Measurements from ENCODE around the gene ERC2. TPM values are rescaled to one million over a fixed set of nuclear protein-coding genes. Genes with fewer than 3 reads are reported as not detected.

Gene ERC2
- polyA plus RNA-seq, 1 donor: 1.6 TPM

GRCh38 chr3:55779543-55779942, 688.7 kb downstream of the ERC2 start:
- DNase-seq: no peak

GRCh38 chr3:55775366-55776154, 692.7 kb downstream of the ERC2 start:
- DNase-seq: no peak

GRCh38 chr3:55774856-55775255, 693.4 kb downstream of the ERC2 start:
- DNase-seq: no peak

- no peak for DNase-seq
Measured at GRCh38 chr3:55771503-55771902, 696.8 kb downstream of the ERC2 start.

GRCh38 chr3:55770077-55770476, 698.2 kb downstream of the ERC2 start:
- DNase-seq: no peak

GRCh38 chr3:55766753-55767152, 701.5 kb downstream of the ERC2 start:
- no peak for DNase-seq

- DNase-seq: no peak
Measured at GRCh38 chr3:55765906-55766701, 702.2 kb downstream of the ERC2 start.

GRCh38 chr3:55765398-55765797, 702.9 kb downstream of the ERC2 start:
- DNase-seq: no peak

GRCh38 chr3:55756976-55757375, 711.3 kb downstream of the ERC2 start:
- DNase-seq: no peak

GRCh38 chr3:55755516-55756205, 712.6 kb downstream of the ERC2 start:
- no peak for DNase-seq

- DNase-seq: no peak
Measured at GRCh38 chr3:55752911-55753310, 715.4 kb downstream of the ERC2 start.

- no peak for DNase-seq
Measured at GRCh38 chr3:55751730-55752129, 716.5 kb downstream of the ERC2 start.

- DNase-seq: no peak
Measured at GRCh38 chr3:55750525-55750924, 717.7 kb downstream of the ERC2 start.

- no peak for DNase-seq
Measured at GRCh38 chr3:55749036-55749435, 719.2 kb downstream of the ERC2 start.

- DNase-seq: no peak
Measured at GRCh38 chr3:55746808-55747413, 721.4 kb downstream of the ERC2 start.

- no peak for DNase-seq
Measured at GRCh38 chr3:55742832-55743136, 725.5 kb downstream of the ERC2 start.

- no peak for DNase-seq
Measured at GRCh38 chr3:55742022-55742831, 726.0 kb downstream of the ERC2 start.

- no peak for DNase-seq
Measured at GRCh38 chr3:55737186-55737585, 731.1 kb downstream of the ERC2 start.

- DNase-seq: no peak
Measured at GRCh38 chr3:55735976-55736375, 732.3 kb downstream of the ERC2 start.

GRCh38 chr3:55731741-55732140, 736.5 kb downstream of the ERC2 start:
- DNase-seq: no peak

- DNase-seq: no peak
Measured at GRCh38 chr3:55729546-55729945, 738.7 kb downstream of the ERC2 start.

GRCh38 chr3:55728461-55729100, 739.7 kb downstream of the ERC2 start:
- no peak for DNase-seq

Data from hindlimb muscle (tissue), 1 donor.